Measurements from ENCODE around the gene TCTN1.

GRCh38 chr12:110639336-110640141 lies 25.6 kb downstream of the TCTN1 start:
- no peak for TF ChIP-seq CTCF (IDR thresholded peaks at IDR 0.05; ENCODE audit: borderline replicate concordance, extremely low read depth, low read length, poor library complexity, severe bottlenecking)
- TF ChIP-seq EZH2 (IDR thresholded peaks at IDR 0.05; ENCODE audit: borderline replicate concordance, low read depth, low read length, severe bottlenecking), result no peak
